Keratinocyte (primary cell): Measurements from ENCODE around the gene CREB1. TPM values are rescaled to one million over a fixed set of nuclear protein-coding genes. Genes with fewer than 3 reads are reported as not detected.

Source experiments
- DNase-seq: peaks from one replicate; pipeline ENCODE4 v3.0.0-alpha.2; 2011; ENCODE audit warnings: low read depth, missing footprints, low spot score
- FAIRE-seq: peaks from 2 replicates; lab custom pipeline; 2011; peaks lifted over from hg19 to GRCh38; lab: Jason Lieb, UNC
- H2AFZ ChIP-seq: 2 replicates; pipeline ENCODE4 v1.6.0; 2012; ENCODE audit warnings: low read length, control low read depth, inconsistent platforms; ENCODE audit not compliant: control insufficient read depth
- H3K27ac ChIP-seq: 2 replicates; pipeline ENCODE4 v1.5.1; 2011; ENCODE audit warnings: low read length; ENCODE audit not compliant: control insufficient read depth, insufficient read depth
- H3K27me3 ChIP-seq: 3 replicates; pipeline ENCODE4 v1.6.0; 2011; ENCODE audit warnings: low read length; ENCODE audit not compliant: control insufficient read depth, insufficient read depth; ENCODE audit errors: extremely low read depth
- H3K36me3 ChIP-seq, 2 experiments: 2 replicates in 1 of 2; 3 replicates in 1 of 2; pipeline ENCODE4 v1.5.1; 2011; ENCODE audit warnings: low read length in 2 of 2, mild to moderate bottlenecking in 1 of 2; ENCODE audit not compliant: control insufficient read depth in 2 of 2, insufficient read depth in 2 of 2; ENCODE audit errors: extremely low read depth in 1 of 2
- H3K4me1 ChIP-seq: 3 replicates; pipeline ENCODE4 v1.5.1; 2011; ENCODE audit warnings: low read length; ENCODE audit not compliant: control insufficient read depth, insufficient read depth; ENCODE audit errors: extremely low read depth
- H3K4me2 ChIP-seq: 3 replicates; pipeline ENCODE4 v1.6.0; 2011; ENCODE audit warnings: low read depth, low read length; ENCODE audit not compliant: control insufficient read depth, insufficient read depth; ENCODE audit errors: extremely low read depth
- H3K4me3 ChIP-seq, 3 experiments: fragments of 200-600 bp in 1 of 3; sonication (generic) in 1 of 3; 2 replicates in 2 of 3; 3 replicates in 1 of 3; pipeline ENCODE4 v1.5.1; 2011 to 2016; ENCODE audit warnings: low read length in 3 of 3, mild to moderate bottlenecking in 3 of 3, control low read depth in 2 of 3, inconsistent platforms in 1 of 3, low read depth in 1 of 3, mixed read lengths in 1 of 3, mixed run types in 1 of 3, moderate library complexity in 1 of 3; ENCODE audit not compliant: control insufficient read depth in 2 of 3, insufficient read depth in 2 of 3; ENCODE audit errors: extremely low read depth in 1 of 3
- H3K79me2 ChIP-seq: 2 replicates; pipeline ENCODE4 v1.6.0; 2012; ENCODE audit warnings: low read length; ENCODE audit not compliant: control insufficient read depth, insufficient read depth
- H3K9ac ChIP-seq: 3 replicates; pipeline ENCODE4 v1.6.0; 2011; ENCODE audit warnings: low read length; ENCODE audit not compliant: control insufficient read depth, insufficient read depth; ENCODE audit errors: extremely low read depth
- H3K9me1 ChIP-seq: 3 replicates; pipeline ENCODE4 v1.6.0; 2011; ENCODE audit warnings: low read length; ENCODE audit not compliant: control insufficient read depth, insufficient read depth; ENCODE audit errors: extremely low read depth
- H3K9me3 ChIP-seq: 2 replicates; pipeline ENCODE4 v1.5.1; 2012; ENCODE audit warnings: low read depth, low read length; ENCODE audit not compliant: control insufficient read depth
- H4K20me1 ChIP-seq: 3 replicates; pipeline ENCODE4 v1.6.0; 2011; ENCODE audit warnings: low read length; ENCODE audit not compliant: control insufficient read depth, insufficient read depth; ENCODE audit errors: extremely low read depth
- CTCF ChIP-seq, 3 experiments: IDR thresholded peaks in 1 of 3; conservative IDR thresholded peaks in 1 of 3; optimal IDR thresholded peaks in 1 of 3; 2 replicates in 2 of 3; 3 replicates in 1 of 3; pipeline versions ENCODE3 to v1.5.1; 2011; ENCODE audit warnings: low read length in 3 of 3, mild to moderate bottlenecking in 3 of 3, moderate library complexity in 2 of 3, control low read depth in 1 of 3, inconsistent platforms in 1 of 3; ENCODE audit not compliant: insufficient read depth in 2 of 3; ENCODE audit errors: extremely low read depth in 1 of 3
- EZH2 ChIP-seq: IDR thresholded peaks from one replicate; pipeline ENCODE4 v1.6.1; 2012; ENCODE audit warnings: inconsistent platforms, mild to moderate bottlenecking, low read length, moderate library complexity
- dilution Hi-C: fragments of 300-500 bp; cut with MboI; formaldehyde crosslinking; loops from one replicate; pipeline ENCODE4 v1.7.0; 2020; ENCODE audit warnings: low sequenced_read_pairs; ENCODE audit not compliant: extremely low pct_ligation_motif_present
- polyA plus RNA-seq, 5 experiments: library from polyadenylated mRNA; depleted of rRNA in 3 of 5; stranded (reverse) in 3 of 5; stranded (forward) in 1 of 5; unstranded in 1 of 5; fragments of >200 nt; gene quantifications; 1 replicate in 1 of 5; 2 replicates in 3 of 5; 3 replicates in 1 of 5; pipeline versions ENCODE4 v1.2.1 to v1.2.3, GENCODE V29; 2011 to 2012; ENCODE audit warnings: missing spikeins in 2 of 5, low read depth in 1 of 5, low replicate concordance in 1 of 5

CREB1 gene
- polyA plus RNA-seq, 1 donor (not counting 4 experiments of a cell fraction or from before 2014, with no cell fraction given): 38.9 TPM

DNA sequence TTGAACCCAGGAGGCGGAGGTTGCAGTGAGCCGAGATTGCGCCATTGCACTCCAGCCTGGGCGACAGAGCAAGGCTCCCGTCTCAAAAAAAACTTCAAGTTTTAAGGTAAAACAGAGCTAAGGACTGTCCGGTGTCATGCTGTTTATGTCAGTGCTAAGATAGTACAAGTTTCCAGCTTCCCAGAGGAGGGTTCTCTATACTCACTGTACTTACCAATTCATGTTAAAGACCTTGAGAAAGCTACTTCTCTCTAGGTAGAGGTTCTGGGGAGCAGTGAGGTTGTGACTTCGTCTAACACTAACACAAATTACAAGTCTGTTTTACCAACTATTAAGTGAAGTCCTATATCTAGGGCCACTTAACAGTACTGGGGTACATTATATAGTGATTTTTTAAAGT is 76.6 kb downstream of the CREB1 start:
- Histone ChIP-seq H4K20me1 (no peaks in the 10 kb centered on the region), H3K9me3 (no peaks in the 10 kb centered on the region), H3K27me3 (no peaks in the 10 kb centered on the region), H3K9me1 (no peaks in the 10 kb centered on the region), H3K9ac (no peak overlapping the region), H2AFZ (no peak overlapping the region), H3K4me3 (no peak overlapping the region), H3K27ac (no peak overlapping the region), H3K4me1 (no peaks in the 10 kb centered on the region), H3K36me3 (peaks cover 0 to 4% of the 10 kb centered on the region in 2 experiments), H3K4me2 (no peak overlapping the region), H3K79me2 (no peaks in the 10 kb centered on the region)
- dilution Hi-C loops: no loop called here
- TF ChIP-seq EZH2 (no peak), CTCF (optimal IDR thresholded peaks at IDR 0.05 in 1 of 3, IDR thresholded peaks at IDR 0.05 in 1 of 3, conservative IDR thresholded peaks at IDR 0.05 in 1 of 3; ENCODE audit: extremely low read depth in 1 of 3, insufficient read depth in 2 of 3, low read length in 3 of 3) (no peak)
- DNase-seq (no peak), FAIRE-seq (no peak)

DNA sequence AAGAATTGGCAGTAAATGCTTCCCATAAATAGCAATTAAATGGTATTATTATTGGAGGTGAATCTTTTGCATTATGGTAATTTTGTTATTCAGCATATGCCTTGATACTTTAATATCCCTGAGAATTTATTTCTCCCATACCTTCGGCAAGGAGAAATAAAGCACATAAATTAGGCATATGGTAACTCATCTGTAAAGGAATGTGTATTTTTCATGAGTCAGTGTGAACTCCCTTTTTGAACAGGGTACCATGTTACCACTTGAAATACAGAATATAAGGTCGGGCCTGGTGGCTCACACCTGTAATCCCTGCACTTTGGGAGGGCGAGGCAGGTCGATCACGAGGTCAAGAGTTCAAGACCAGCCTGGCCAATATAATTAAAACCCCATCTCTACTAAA is 77.1 kb downstream of the CREB1 start:
- dilution Hi-C loops: no loop called here
- Histone ChIP-seq H2AFZ (no peak overlapping the region), H3K79me2 (no peaks in the 10 kb centered on the region), H3K4me2 (no peak overlapping the region), H3K27ac (no peak overlapping the region), H3K9ac (no peak overlapping the region), H3K9me1 (no peaks in the 10 kb centered on the region), H3K9me3 (no peaks in the 10 kb centered on the region), H3K4me1 (no peaks in the 10 kb centered on the region), H3K36me3 (peaks cover 0 to 4% of the 10 kb centered on the region in 2 experiments), H3K27me3 (no peaks in the 10 kb centered on the region), H4K20me1 (no peaks in the 10 kb centered on the region), H3K4me3 (no peak overlapping the region)
- TF ChIP-seq EZH2 (no peak), CTCF (optimal IDR thresholded peaks at IDR 0.05 in 1 of 3, IDR thresholded peaks at IDR 0.05 in 1 of 3, conservative IDR thresholded peaks at IDR 0.05 in 1 of 3; ENCODE audit: extremely low read depth in 1 of 3, insufficient read depth in 2 of 3, low read length in 3 of 3) (no peak)
- DNase-seq (no peak), FAIRE-seq (no peak)
